Stimulated activated CD8-positive, alpha-beta memory T cell treated with anti-CD3 and anti-CD28 coated beads, Interleukin-7, amount 100 ng/mL, for 24 hours (primary cell): ENCODE measurements around the gene FMC1.
A peak's percentile ranks its signal among the peaks of the same experiment; 100 is the strongest.
"Not testable (repeated sequence)": the region's sequence is repeated elsewhere in the genome, so short reads cannot be mapped to it uniquely, and the experiment has no call there.

Experiments
- DNase-seq: peaks from one replicate; pipeline ENCODE4 v3.0.0-alpha.2; 2020; ENCODE audit warnings: low read depth

Gene FMC1, protein sequence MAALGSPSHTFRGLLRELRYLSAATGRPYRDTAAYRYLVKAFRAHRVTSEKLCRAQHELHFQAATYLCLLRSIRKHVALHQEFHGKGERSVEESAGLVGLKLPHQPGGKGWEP

DNA sequence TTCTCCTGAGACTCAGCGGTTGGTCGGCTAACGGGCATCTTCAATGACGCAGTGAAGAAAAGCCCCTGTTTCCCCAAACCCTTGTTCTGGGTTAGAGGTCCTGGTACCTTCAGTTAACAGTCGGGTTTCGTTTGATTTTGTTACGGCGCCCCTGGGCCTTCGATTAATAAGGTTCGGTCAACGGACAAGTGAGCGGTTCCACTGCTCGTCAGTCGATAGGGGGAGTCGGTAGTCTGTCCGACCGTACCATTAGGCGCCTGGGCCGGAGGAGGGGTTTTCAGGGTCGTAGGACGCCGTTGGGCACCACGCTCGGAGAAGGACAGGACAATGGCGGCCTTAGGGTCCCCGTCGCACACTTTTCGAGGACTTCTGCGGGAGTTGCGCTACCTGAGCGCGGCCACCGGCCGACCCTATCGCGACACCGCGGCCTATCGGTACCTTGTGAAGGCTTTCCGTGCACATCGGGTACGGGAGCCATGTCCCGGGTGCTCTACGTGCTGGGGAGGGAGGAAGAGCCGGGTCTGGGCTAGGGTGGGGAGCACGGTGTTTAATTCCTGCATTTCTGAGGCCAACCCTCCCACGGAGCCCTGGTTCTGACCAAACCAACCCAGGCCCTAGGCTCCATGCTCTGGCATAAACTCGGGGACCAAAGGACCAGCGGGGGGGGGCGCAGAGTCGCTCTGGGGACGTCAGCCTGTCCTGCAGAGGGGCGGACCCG, at the start of gene FMC1:
Gene FMC1, plus strand, starts transcription at position 280 of the 718 bp plus-strand sequence. Its CDS starts 48 bp downstream, at position 328.
- DNase-seq: peak; percentile 62

DNA sequence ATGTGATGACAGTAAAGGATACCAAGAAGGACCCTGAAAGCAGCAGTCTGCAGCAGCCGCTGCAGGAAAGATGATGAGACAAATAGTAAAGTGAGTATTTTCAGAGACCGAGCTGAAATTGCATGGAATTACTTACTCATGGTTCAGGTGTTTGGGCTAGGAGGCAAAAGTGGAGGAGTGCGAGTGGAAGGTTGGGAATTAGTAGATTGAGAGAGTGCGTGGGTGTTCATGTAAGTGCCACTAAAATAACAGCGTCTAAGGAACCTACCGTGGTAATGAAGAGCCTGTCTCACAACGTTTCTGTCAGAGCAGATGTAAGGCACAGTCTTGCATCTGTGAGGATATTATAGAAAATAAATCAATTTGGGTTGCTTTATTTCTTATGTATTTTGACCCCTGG, 48.3 kb upstream of the FMC1 start:
- no peak for DNase-seq

DNA sequence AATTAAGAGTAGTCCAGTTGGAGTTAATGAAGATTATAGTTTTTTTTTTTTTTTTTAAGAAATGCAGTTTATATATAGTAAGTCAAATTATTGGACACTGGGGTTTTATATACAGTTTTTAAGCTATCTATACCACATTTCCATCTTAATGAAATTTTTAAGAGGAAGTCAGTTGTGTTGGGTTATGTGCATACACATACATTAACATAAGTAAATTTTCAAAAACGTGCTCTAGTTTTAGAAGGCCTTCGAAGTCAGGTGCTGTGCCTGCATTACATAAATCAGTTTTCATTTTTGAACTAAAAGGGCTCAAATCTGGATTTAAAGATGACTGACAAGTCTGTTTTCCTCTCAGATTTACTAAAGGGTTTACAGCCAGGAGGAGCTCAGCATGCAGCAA, 47.6 kb upstream of the FMC1 start:
- DNase-seq: no peak

DNA sequence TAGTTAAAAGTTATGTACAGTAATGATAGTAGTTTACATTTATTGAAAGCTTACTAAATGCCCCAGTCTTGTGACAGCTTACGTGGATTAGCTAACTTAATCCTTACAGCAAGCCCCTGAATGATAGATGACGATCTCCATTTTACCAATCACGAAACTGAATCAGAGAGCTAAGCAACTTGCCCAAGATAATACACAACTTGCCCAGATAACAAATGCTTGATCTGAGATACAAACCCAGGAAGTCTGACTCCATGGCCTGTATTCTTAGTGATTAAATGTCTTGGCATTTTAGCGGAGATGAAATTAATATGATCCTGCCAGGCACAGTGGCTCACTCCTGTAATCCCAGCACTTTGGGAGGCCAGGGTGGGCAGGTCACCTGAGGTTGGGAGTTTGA, 46.9 kb upstream of the FMC1 start:
- DNase-seq: no peak

DNA sequence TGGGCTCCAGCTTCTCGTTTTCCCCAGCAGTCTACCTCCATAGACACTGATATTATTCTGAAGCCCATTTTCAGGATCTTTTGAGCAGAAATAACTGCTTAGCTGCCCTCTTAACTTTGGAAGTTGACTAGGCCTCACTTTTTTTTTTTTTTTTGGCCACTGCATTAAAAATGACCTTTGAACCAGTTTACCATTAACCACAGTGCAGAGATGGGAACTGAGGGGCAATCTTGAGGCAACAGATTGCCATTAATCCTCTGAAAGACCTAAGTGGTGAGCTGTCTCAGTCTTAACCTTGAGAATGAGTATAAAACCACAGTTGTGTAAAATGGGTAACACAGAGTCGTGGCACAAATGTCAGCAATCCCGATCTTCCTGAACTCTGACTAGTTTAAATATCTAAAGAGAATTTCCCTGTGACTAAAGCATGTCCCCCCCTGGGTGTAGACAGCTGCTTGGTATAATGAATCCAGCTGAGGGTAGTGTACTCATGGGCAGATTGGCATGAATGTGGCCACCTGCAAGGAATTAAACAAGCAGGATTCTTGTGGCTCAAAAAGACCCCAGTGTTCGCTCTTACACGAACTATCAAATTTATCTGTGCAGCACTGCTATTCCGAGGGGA, 46.1 kb upstream of the FMC1 start:
- DNase-seq: no peak

DNA sequence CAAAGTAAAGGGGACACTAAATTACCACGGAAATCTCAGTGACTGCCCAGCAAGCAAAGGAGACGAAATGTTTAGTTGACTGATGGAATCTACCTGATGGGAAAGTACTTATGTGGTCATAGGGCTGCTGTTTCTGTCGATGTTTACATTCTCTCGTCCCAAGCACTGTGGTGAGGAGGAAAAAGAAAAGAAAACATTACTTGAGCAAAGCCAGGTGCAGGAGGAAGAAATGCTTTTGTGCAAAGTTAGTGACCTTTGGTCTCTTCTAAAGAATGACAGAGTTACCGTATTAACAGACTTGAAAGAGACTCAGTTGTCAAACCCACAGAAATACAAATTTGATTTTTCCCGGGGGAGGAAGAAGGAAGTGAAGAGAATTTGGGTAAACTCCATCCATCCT, 43.3 kb upstream of the FMC1 start:
- no peak for DNase-seq

DNA sequence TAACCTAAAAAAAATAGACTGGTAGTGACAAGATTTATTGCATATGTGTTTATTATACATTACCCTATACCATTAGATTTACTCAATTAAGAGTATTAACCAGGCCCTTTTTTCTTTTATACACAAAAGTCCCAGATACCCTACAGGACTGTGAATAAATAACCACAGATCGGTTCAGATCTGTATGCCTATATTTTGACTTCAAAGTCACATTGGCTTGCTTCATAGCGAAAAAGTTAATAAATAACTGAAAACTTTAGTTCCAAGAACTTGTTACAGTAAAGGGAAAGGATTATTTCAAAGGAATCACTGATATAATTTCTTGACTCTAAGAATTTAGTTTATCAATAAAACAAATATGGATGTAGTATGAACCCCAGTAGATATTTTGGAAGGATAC, 41.8 kb upstream of the FMC1 start:
- DNase-seq: no peak

DNA sequence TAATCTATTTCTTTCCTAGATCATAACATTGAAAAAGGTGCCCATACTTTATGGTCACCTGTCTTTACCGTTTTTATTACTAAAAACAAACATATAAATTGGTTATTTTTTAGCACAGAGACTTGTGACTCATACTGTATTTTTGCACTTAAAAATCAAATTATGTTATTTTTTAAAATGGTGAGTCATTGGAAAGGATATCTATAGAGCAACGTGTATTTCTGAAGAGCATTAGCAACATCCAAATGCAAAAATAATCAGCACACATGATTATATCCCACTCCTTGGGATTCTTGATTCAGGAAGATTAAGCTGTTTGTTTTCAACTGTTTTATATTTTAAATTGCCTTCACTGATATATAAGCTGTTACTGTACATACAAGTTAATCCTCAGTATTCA, 40.7 kb upstream of the FMC1 start:
- no peak for DNase-seq

DNA sequence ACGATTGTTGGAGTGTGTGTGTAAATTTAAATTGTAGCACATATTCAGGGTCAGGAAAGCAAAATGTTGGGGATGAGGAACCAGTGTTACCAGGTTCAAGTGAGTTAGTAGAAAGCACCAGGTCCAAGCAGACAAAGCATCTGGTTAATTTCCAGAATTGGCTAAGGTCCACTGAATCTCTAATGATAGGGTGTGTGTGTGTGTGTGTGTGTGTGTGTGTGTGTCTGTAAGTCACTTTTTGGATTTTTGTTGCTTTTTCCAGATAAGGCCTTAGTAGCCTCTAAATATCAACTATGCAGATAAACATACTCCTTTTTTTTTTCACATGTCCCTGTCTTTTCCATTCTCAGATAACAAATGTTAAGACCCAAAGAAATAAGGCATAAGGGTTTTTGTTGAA, 36.6 kb upstream of the FMC1 start:
- DNase-seq: no peak

DNA sequence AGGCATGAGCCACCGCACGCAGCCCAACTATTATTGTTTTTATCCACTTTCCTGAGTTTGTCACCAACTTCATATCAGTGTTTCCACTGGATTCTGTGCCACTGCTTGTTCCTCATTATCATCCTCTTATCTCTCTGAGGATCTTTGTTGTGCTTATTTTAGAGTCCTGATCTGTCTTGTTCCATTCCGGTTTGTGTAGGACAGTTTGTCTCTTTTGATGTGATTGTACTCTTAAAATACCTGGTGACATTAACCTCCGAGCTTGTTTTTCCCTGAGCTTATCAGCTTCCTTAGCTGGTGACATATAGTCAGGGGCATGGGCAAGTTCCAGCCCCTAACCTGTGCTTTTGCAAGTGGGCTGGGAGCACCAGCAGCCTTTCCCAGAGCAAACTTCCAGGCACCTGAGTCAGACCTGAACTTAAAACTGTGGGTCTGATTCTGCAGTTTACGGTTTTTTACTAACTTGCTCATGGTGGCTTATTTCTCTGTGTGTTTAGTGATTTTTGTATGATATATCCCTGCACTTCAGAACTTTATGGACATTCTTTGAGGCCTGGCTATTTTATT, 23.1 kb upstream of the FMC1 start:
- DNase-seq: no peak

DNA sequence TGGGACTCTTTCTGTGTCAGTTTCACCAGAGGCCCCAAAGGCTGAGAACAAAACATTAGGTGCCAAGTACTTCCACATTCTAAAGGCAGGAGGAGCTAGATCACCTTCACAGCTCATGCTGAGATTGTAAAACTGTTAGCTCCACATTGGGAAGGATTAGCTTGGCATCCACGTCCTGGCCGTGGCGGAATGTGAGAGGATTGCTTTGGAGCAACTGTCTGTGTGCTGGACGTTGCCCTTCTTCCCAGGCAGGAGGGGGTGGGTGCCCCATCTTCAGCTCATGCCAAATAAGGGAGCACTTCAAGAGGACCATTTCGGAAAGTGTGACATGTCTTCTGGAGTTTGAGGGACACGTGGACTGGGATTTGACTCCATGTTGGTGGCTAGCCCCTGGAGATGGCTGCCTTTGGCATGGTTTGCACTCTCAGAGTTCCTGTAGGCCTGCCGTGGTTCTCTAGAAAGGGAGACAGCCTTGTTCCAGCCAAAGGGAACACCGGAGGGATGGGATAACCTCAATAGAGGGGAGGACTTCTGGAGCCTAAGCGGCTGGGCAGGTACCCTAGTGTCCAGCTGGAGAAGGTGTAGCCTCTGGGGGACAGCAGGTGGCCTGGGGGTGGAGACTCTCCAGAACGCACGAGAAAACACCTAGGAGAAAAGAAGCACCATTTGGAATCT, 19.9 kb upstream of the FMC1 start:
- DNase-seq: no peak

DNA sequence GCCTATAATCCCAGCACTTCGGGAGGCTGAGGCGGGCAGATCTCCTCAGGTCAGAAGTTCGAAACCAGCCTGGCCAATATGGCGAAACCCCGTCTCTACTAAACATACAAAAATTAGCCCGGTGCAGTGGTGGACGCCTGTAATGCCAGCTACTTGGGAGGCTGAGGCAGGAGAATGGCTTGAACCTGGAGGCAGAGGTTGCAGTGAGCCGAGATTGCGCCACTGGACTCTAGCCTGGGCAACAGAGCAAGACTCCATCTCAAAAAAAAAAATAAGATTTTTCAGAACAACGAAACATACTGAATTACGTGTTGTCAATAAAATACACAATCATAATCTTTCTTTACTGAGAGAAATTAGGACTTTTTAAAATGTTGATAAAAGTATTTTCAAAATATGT, 16.4 kb upstream of the FMC1 start:
- not testable (repeated sequence) for DNase-seq

DNA sequence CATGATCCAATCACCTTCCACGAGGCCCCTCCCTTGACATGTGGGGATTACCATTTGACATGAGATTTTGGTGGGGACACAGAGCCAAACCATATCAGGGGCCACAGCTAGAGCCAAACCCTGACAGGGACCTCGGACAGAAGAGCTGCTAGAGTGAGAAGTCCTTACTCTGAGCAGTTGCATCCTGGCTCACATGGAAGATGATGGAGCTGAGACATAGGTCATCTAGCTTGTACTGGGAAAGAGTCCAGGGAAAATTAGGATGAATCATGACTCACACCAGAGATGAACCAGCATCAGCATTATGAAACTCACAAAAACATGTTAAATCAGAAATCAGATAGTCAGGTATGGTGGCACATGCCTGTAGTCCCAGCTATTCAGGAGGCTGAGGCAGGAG, 12.8 kb upstream of the FMC1 start:
- no peak for DNase-seq

DNA sequence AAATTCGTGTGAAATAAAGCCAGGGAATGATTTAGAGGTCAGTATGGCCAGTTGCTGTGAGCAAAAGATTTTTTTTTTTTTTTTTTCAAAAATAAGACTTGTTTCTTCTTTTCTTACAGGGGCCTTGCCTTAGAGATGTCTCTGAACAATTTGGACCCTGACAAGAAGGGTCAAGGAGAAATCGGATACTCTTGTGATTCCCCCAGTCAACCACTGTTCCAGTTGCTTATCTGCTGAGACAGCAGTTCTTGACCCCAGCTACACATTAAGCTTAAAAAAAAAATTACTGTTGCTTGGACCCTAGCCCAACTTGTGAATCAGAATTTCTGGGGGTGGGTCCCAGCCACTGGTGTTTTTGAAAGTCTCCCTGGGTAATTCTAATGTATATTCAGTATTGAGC, 12.0 kb upstream of the FMC1 start:
- DNase-seq: no peak

DNA sequence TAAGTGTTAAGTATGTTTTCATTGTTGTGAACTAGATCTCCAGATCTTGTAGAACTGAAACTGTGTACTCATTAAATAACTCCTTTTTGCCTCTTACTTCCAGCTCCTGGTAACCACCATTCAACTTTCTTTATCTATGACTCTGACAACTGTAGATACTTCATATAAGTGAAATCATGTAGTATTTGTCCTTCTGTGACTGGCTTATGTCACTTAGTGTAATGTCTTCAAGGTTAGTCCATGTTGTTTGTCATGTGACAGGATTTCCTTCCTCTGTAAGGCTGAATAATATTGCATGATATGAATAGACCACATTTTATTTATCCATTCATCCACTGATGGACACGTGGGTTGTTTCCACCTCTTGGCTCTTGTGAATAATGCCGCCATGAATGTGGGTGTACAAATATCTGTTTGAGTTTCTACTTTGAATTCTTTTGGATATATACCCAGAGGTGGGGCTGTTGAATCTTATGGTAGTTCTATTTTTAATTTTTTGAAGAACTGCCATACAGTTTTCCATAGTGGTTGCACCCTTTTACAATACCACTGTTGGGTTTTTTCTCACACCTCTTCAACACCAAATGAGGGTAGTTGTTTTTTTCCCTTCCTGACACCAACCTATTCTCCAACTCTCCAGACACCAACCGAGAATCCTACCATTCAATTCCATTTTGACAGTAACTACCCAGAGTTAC, 10.7 kb upstream of the FMC1 start:
- DNase-seq: no peak

DNA sequence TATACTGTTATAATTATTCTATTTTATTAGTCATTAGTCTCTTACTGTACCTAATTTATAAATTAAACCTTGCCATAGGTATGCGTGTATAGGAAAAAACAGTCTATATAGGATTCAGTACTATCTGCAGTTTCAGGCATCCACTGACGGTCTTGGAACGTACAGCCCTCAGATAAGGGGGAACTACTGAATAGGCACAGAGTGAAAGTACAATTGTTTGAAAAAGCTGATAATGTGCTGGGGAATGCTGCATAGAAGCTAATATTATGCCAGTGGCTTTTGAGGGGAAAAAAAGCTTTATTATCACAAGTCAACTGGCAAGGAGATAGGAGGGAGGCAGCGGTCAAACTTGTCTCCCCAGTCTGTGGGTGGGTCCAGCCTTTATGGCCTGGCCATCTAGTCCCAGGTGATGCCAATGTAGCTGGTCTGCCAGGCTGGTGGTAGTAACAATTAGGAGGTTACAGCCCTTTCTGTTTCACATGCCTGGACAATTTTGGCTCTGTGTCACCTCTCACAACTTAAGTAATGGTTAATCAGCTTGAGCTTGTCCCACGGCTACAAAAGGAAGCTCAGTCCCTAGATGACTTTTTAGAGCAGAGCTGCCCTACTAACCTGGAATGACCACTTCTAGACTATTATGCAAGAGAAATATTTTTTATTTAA, 8.3 kb upstream of the FMC1 start:
- DNase-seq: no peak

DNA sequence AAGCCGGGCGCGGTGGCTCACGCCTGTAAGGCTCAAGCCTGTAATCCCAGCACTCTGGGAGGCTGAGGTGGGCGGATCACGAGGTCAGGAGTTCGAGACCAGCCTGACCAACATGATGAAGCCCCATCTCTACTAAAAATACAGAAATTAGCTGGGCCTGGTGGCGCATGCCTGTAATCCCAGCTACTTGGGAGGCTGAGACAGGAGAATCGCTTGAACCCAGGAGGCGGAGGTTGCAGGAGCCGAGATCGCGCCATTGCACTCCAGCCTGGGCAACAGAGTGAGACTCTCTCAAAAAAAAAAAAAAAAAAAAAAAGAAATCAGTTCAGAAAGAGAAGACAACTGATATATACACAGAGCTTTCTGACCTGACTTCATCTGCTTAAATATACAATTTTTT, 7.7 kb upstream of the FMC1 start:
- not testable (repeated sequence) for DNase-seq

DNA sequence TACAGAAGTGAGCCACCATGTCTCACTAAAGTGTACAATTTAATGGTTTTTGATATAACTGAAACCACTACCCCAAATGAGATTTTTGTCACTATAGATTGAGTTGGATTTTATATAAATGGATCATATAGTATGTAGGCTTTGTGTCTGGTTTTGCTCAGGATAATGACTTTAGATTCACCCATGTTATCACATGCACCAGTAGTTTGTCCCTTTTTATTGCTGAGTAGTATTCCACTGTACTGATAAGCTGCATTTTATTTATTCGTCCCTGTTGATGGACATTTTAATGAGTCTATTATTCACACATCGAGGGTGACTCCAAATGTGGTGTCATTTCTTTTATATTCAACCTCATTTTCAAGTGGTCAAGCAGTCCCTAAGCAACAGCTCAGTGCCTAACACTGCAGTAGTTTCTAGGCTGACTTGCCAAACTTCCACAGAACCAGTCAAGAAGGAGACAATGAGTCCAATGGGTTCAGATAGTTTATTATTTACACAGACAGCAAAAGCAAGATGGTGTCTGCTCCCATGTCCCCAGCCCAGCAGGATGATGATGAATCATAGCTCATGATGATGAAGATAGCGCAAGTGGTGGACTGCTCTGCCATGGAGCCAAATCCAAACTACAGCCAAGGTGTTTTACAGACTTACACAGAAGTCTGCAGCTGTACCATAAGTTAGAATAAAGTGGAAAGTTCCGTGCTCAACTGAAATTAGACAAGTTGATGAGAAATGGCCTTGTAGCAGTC, 6.6 kb upstream of the FMC1 start:
- DNase-seq: no peak

DNA sequence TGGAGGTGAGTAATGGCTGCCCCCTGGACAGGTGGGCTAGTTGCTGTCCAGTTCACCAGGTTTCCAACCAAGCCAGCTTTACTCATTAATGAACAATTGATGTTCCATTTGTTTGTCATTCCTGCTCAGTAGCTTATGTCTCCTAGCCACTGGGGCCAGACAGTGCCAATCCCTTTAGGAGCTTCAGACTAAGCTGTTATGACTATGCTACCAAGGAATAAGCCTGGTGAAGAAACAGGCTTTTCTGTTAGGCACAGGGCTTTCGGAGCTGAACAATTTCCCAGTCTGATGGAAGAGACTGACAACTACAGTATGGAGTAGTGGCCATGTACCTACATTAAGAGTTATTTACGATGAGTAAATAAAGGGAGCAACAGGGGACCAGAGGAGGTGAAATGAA, 2.1 kb upstream of the FMC1 start:
- no peak for DNase-seq

DNA sequence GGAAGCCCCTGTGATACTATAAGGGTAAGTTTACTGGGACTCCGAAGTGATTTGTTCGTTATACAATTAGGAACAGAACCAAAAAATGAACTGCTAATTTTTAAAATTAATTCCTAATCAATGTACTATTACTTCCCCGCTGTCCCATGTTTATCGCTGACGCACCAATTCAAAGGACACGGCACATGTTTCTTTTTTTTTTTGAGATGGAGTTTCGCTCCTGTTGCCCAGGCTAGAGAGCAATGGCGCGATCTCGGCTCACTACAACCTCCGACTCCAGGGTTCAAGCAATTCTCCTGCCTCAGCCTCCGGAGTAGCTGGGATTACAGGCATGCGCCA, 1.5 kb upstream of the FMC1 start:
- DNase-seq: no peak
